Ovary (tissue), 3 donors: ENCODE results near the gene RAD23B.

Experiments used
- CTCF ChIP-seq, 3 donors: fragments of 450-650 bp in 2 of 3; fragments of 200-600 bp in 1 of 3; IDR thresholded peaks; one replicate each; pipeline versions ENCODE4 v1.5.1 to v1.8.0; 2016 to 2022; ENCODE audit warnings: antibody characterized with exemption in 3 of 3, mild to moderate bottlenecking in 1 of 3
- POLR2A ChIP-seq: fragments of 450-650 bp; IDR thresholded peaks from one replicate; pipeline ENCODE4 v1.6.1; 2017; ENCODE audit warnings: antibody characterized with exemption, mild to moderate bottlenecking, moderate library complexity
- donor health status: DM: no; HTN: no; CAD: no.

- TF ChIP-seq CTCF (IDR thresholded peaks at IDR 0.05) (no peak), POLR2A (no peak)
These were observed 1.9 kb upstream of the RAD23B start for GRCh38 chr9:107281184-107281583.
